Measurements from ENCODE around the gene AIPL1. TPM values are rescaled to one million over a fixed set of nuclear protein-coding genes. Genes with fewer than 3 reads are reported as not detected.
A peak's percentile ranks its signal among the peaks of the same experiment; 100 is the strongest.

The AIPL1 gene
- total RNA-seq, 2 experiments from 2014 or later = not detected

DNA sequence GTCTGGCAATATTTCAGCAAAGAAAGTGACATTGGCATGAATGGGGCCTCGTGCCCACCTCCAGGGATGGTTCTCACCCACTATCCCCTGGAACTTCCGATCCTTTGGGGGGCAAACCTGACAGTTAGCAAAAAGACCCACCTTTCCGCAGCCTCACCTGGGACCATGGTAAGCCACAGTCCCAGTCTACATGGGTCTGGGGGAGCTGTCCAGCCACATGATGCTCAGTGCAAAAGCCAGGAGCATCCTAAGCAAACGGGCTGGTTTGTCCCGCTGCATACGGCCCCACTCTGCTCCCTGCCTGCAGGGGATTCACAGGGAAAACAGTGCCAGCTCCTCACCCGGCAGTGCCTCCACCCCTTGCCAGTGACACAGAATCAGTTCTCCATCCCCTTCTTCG is 19.3 kb downstream of the AIPL1 start:
- H3K4me3 ChIP-seq (ENCODE audit: low read depth, low read length, poor library complexity, severe bottlenecking) = no peak overlapping the region
- H3K79me2 ChIP-seq (ENCODE audit: insufficient read depth, low read depth, low read length) = no peaks in the 10 kb centered on the region
- H3K9me3 ChIP-seq (ENCODE audit: low read length) = no peaks in the 10 kb centered on the region
- H3K36me3 ChIP-seq (ENCODE audit: insufficient read depth, low read length) = no peaks in the 10 kb centered on the region
- no peaks in the 10 kb centered on the region for H3K4me1 ChIP-seq (ENCODE audit: insufficient read depth, low read length, poor library complexity, severe bottlenecking)
- intact Hi-C loops (cut with micrococcal nuclease; ENCODE audit: unreplicated experiment) = no loop called here
- no peaks in the 10 kb centered on the region for H3K9me2 ChIP-seq (ENCODE audit: insufficient read depth, low read length)
- no peak for DNase-seq (ENCODE audit: low spot score)
- ChIA-PET POLR2A (no interaction called here), CTCF (ENCODE audit: unreplicated experiment) (no interaction called here)
- TF ChIP-seq EZH2phosphoT487 (IDR thresholded peaks at IDR 0.05; ENCODE audit: borderline replicate concordance, low read depth, low read length) = no peak
- TF ChIP-seq, protein P1, sequence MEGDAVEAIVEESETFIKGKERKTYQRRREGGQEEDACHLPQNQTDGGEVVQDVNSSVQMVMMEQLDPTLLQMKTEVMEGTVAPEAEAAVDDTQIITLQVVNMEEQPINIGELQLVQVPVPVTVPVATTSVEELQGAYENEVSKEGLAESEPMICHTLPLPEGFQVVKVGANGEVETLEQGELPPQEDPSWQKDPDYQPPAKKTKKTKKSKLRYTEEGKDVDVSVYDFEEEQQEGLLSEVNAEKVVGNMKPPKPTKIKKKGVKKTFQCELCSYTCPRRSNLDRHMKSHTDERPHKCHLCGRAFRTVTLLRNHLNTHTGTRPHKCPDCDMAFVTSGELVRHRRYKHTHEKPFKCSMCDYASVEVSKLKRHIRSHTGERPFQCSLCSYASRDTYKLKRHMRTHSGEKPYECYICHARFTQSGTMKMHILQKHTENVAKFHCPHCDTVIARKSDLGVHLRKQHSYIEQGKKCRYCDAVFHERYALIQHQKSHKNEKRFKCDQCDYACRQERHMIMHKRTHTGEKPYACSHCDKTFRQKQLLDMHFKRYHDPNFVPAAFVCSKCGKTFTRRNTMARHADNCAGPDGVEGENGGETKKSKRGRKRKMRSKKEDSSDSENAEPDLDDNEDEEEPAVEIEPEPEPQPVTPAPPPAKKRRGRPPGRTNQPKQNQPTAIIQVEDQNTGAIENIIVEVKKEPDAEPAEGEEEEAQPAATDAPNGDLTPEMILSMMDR (conservative IDR thresholded peaks at IDR 0.05; ENCODE audit: low read length) = no peak
- H3K27ac ChIP-seq (ENCODE audit: low read depth, low read length, poor library complexity, severe bottlenecking) = no peak overlapping the region
- H2AFZ ChIP-seq (ENCODE audit: low read length) = no peak overlapping the region
- no peaks in the 10 kb centered on the region for H4K20me1 ChIP-seq (ENCODE audit: insufficient read depth, low read length)
- no peak overlapping the region for H3K4me2 ChIP-seq (ENCODE audit: low read length)
- BruUV-seq (replicated peaks) = no TSS peak

DNA sequence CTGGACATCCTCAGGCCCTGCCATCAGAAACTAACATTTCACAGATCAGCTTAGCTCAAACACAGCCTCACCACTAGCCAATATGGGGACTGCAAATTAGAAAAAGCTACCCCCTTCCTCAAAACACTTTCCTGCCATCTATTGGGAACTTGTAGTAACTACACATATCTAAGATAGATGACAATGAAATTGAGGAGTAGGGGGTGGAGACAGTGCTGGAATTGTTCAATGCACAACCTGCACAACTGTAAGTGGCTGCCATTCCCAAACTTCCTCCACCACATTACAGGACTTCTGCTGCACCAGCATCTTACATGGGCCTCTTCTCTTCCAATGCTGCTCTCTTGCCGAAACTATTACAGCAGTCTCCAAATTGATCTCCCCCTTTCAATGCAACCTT is 21.9 kb downstream of the AIPL1 start:
- Histone ChIP-seq H2AFZ (ENCODE audit: low read length) (no peak overlapping the region), H3K9me2 (ENCODE audit: insufficient read depth, low read length) (no peaks in the 10 kb centered on the region), H4K20me1 (ENCODE audit: insufficient read depth, low read length) (no peaks in the 10 kb centered on the region), H3K27ac (ENCODE audit: low read depth, low read length, poor library complexity, severe bottlenecking) (no peak overlapping the region), H3K4me1 (ENCODE audit: insufficient read depth, low read length, poor library complexity, severe bottlenecking) (no peaks in the 10 kb centered on the region), H3K9me3 (ENCODE audit: low read length) (no peaks in the 10 kb centered on the region), H3K79me2 (ENCODE audit: insufficient read depth, low read depth, low read length) (no peaks in the 10 kb centered on the region), H3K4me2 (ENCODE audit: low read length) (no peak overlapping the region), H3K36me3 (ENCODE audit: insufficient read depth, low read length) (no peaks in the 10 kb centered on the region), H3K4me3 (ENCODE audit: low read depth, low read length, poor library complexity, severe bottlenecking) (no peak overlapping the region)
- ChIA-PET POLR2A (no interaction called here), CTCF (ENCODE audit: unreplicated experiment) (no interaction called here)
- no peak for TF ChIP-seq EZH2phosphoT487 (IDR thresholded peaks at IDR 0.05; ENCODE audit: borderline replicate concordance, low read depth, low read length)
- TF ChIP-seq, protein P1 (conservative IDR thresholded peaks at IDR 0.05; ENCODE audit: low read length) = peak; percentile 78
- BruUV-seq (replicated peaks) = no TSS peak
- DNase-seq (ENCODE audit: low spot score) = peak; percentile 59
- intact Hi-C loops (cut with micrococcal nuclease; ENCODE audit: unreplicated experiment) = no loop called here

DNA sequence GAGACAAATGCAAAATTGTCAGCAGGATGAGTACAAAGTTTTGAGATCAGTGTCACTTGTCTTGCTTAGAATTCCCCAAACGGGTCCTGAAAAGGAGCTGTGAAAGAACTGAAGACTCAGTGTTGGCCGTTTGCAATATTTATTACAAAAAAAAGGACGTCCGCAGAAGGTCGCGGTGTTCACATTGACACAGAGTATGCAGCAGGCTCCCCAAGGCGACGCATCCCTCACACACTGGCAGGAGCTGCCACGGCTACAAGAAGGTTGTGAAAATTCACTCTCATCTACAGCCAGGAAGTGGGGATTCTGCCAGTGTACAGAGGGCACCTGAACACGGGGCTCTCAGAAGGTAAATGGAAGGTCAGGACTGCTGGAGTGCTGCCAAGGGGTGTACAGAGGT is 26.2 kb downstream of the AIPL1 start:
- Histone ChIP-seq H3K9me2 (ENCODE audit: insufficient read depth, low read length) (no peaks in the 10 kb centered on the region), H3K79me2 (ENCODE audit: insufficient read depth, low read depth, low read length) (no peaks in the 10 kb centered on the region), H3K4me1 (ENCODE audit: insufficient read depth, low read length, poor library complexity, severe bottlenecking) (no peaks in the 10 kb centered on the region), H4K20me1 (ENCODE audit: insufficient read depth, low read length) (no peaks in the 10 kb centered on the region), H3K36me3 (ENCODE audit: insufficient read depth, low read length) (no peaks in the 10 kb centered on the region), H3K4me2 (ENCODE audit: low read length) (no peak overlapping the region), H3K27ac (ENCODE audit: low read depth, low read length, poor library complexity, severe bottlenecking) (no peak overlapping the region), H3K4me3 (ENCODE audit: low read depth, low read length, poor library complexity, severe bottlenecking) (no peak overlapping the region), H3K9me3 (ENCODE audit: low read length) (no peaks in the 10 kb centered on the region), H2AFZ (ENCODE audit: low read length) (no peak overlapping the region)
- ChIA-PET CTCF (ENCODE audit: unreplicated experiment) (no interaction called here), POLR2A (interaction anchor here (0.7 kb wide), 1 partner anchor 898 kb away, joined by 3 read pairs; no protein-coding TSS in a partner anchor)
- no peak for DNase-seq (ENCODE audit: low spot score)
- no TSS peak for BruUV-seq (replicated peaks)
- intact Hi-C loops (cut with micrococcal nuclease; ENCODE audit: unreplicated experiment) = no loop called here
- TF ChIP-seq, protein P1 (conservative IDR thresholded peaks at IDR 0.05; ENCODE audit: low read length) = no peak
- TF ChIP-seq EZH2phosphoT487 (IDR thresholded peaks at IDR 0.05; ENCODE audit: borderline replicate concordance, low read depth, low read length) = no peak
